SK-N-MC (cell line): ENCODE measurements around the gene SFRP5.

ENCODE experiments used
- DNase-seq: peaks from one replicate; pipeline ENCODE4 v3.0.0-alpha.2; 2011; ENCODE audit warnings: low read depth, low spot score
- H3K27ac ChIP-seq: fragments of 200-600 bp; sonication (generic); 2 replicates; pipeline ENCODE4 v1.5.1; 2016; ENCODE audit warnings: mixed run types
- H3K36me3 ChIP-seq: fragments of 200-600 bp; sonication (generic); 2 replicates; pipeline ENCODE4 v1.6.1; 2017; ENCODE audit warnings: antibody characterized with exemption, low read length, mixed read lengths; ENCODE audit not compliant: insufficient read depth
- H3K4me3 ChIP-seq: fragments of 200-600 bp; sonication (generic); 2 replicates; pipeline ENCODE4 v1.5.1; 2016
- H3K9ac ChIP-seq: fragments of 200-600 bp; sonication (generic); 2 replicates; pipeline ENCODE4 v1.8.0; 2017; ENCODE audit warnings: mixed run types, mixed read lengths; ENCODE audit not compliant: insufficient read length
- H3K9me3 ChIP-seq: fragments of 200-600 bp; sonication (generic); 2 replicates; pipeline ENCODE4 v1.6.1; 2017; ENCODE audit warnings: low read depth, mild to moderate bottlenecking, antibody characterized with exemption, low read length, moderate library complexity, mixed read lengths
- EZH2 ChIP-seq: fragments of 200-600 bp; sonication (generic); IDR thresholded peaks from one replicate; pipeline ENCODE4 v1.6.1; 2017; ENCODE audit warnings: antibody characterized with exemption
- FOXP2 ChIP-seq: optimal IDR thresholded peaks from 2 replicates; pipeline ENCODE3; 2011; ENCODE audit warnings: mild to moderate bottlenecking, moderate library complexity; ENCODE audit not compliant: insufficient read depth; ENCODE audit errors: extremely low read length, control extremely low read depth
- POLR2AphosphoS5 ChIP-seq: IDR thresholded peaks from 2 replicates; pipeline ENCODE4 v1.6.1; 2012; ENCODE audit warnings: mild to moderate bottlenecking, low read depth, low read length, borderline replicate concordance

Gene SFRP5

DNA sequence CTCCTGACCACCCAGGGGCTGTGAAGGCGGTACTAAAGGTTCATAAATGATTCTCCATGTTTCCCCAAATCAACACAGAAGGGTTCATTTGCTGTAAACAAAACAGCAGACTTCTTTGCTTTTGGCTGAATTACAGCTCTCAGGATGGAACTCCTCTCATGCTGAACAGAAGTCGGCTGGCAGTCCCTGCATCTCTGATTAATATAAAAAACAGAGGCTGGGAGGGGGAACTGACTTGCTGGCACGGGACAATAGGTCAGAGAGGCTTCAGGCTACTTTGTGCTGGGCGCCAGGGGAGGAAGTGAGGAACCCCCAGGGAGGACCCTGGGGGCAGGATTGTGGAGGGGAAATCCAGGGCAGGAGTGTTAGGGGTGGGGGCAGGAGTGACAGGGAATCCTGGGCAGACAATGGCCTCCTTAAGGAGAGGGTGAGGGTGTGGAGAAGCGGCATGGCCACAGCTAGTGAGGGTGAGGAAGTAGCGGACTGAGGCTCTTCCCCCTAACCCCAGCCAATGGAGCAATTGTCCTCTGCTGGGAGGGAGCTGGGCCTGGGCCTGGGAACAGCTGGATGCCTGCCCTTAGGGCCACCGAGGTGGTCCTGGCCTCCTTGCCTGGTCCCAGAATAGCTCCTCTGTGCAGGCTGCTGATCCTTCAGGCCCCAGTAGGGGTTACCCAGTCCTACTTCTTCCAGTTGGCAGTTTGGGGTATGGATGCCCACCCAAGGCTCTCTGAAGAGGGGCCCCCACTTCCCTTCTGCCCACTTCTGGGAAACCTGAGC lies 9.2 kb upstream of the SFRP5 start:
- TF ChIP-seq POLR2AphosphoS5 (no peak), FOXP2 (no peak), EZH2 (no peak)
- Histone ChIP-seq H3K27ac (no peak overlapping the region), H3K36me3 (no peaks in the 10 kb centered on the region), H3K9me3 (no peaks in the 10 kb centered on the region), H3K9ac (no peak overlapping the region), H3K4me3 (no peak overlapping the region)
- DNase-seq, result no peak

GRCh38 chr10:97779975-97780374 lies 8.2 kb upstream of the SFRP5 start:
- TF ChIP-seq FOXP2, result no peak
- TF ChIP-seq POLR2AphosphoS5, result no peak
- TF ChIP-seq EZH2, result no peak
- no peaks in the 10 kb centered on the region for H3K9me3 ChIP-seq

GRCh38 chr10:97779492-97779891 lies 7.7 kb upstream of the SFRP5 start:
- H3K9ac ChIP-seq, result no peak overlapping the region
- no peak overlapping the region for H3K4me3 ChIP-seq

More at GRCh38 chr10:97779975-97780374, 8.2 kb upstream of the SFRP5 start:
- Histone ChIP-seq H3K27ac (no peak overlapping the region), H3K4me3 (no peak overlapping the region), H3K36me3 (no peaks in the 10 kb centered on the region), H3K9ac (no peak overlapping the region)
- DNase-seq, result no peak

DNA sequence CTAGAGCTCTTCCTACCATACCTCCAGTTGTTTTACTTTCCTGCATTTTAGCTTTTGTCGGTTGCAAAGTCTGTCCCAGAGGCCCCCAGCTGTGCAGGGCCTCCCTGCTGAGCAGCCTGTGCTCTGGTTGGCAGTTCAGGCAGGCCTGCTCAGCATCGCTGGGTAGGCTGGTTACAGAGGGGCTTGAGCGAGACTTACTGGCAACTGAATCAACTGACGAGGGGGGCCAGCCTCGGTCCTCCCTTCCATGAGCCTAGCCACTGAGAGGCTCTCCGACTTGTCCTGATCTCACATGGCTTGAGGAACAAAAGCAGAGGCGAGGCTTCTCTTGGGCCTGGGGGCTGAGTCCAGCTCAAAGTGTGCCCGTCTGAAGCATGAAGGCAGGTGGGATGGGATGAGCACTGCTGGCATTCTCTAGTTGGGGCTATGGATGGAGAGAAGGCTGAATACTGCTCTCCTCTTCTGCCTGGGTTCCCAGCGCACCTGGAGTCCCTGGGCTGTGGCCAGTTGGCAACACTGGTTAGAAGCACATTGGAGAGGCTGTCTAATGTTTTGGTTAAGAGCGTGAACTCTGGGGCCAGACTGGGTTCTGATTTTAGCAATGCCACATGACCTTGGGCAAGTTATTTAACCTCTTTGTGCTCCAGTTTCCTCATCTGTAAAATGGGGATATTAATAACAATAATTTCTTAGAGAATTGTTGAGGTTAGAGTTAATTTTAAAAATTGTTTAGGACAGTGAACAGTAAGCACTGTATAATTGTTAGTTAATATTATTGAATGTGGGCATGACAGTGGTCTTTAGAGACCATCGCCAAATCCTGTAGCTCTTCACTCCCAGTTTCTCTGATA lies 6.9 kb upstream of the SFRP5 start:
- no peak overlapping the region for H3K4me3 ChIP-seq
- no peak for DNase-seq
- H3K27ac ChIP-seq, result no peak overlapping the region
- no peaks in the 10 kb centered on the region for H3K9me3 ChIP-seq
- no peaks in the 10 kb centered on the region for H3K36me3 ChIP-seq
- TF ChIP-seq FOXP2, result no peak
- TF ChIP-seq POLR2AphosphoS5, result no peak
- TF ChIP-seq EZH2, result no peak
- H3K9ac ChIP-seq, result no peak overlapping the region

More at GRCh38 chr10:97779492-97779891, 7.7 kb upstream of the SFRP5 start:
- no peak overlapping the region for H3K27ac ChIP-seq
- DNase-seq, result no peak
- H3K9me3 ChIP-seq, result no peaks in the 10 kb centered on the region
- H3K36me3 ChIP-seq, result no peaks in the 10 kb centered on the region
- TF ChIP-seq FOXP2 (no peak), EZH2 (no peak), POLR2AphosphoS5 (no peak)

- Histone ChIP-seq H3K9me3 (no peaks in the 10 kb centered on the region), H3K9ac (no peak overlapping the region), H3K27ac (no peak overlapping the region), H3K4me3 (no peak overlapping the region), H3K36me3 (no peaks in the 10 kb centered on the region)
- TF ChIP-seq EZH2 (no peak), POLR2AphosphoS5 (no peak), FOXP2 (no peak)
- DNase-seq, result no peak
Observed at GRCh38 chr10:97777143-97777542, 5.3 kb upstream of the SFRP5 start.

GRCh38 chr10:97774811-97775294 lies 3.1 kb upstream of the SFRP5 start:
- DNase-seq, result no peak
- no peak overlapping the region for H3K9ac ChIP-seq
- H3K9me3 ChIP-seq, result no peaks in the 10 kb centered on the region
- TF ChIP-seq FOXP2, result no peak
- no peak for TF ChIP-seq POLR2AphosphoS5
- TF ChIP-seq EZH2, result no peak
- H3K4me3 ChIP-seq, result no peak overlapping the region
- H3K36me3 ChIP-seq, result no peaks in the 10 kb centered on the region
- H3K27ac ChIP-seq, result no peak overlapping the region

- Histone ChIP-seq H3K9me3 (no peaks in the 10 kb centered on the region), H3K9ac (no peak overlapping the region), H3K27ac (no peak overlapping the region), H3K4me3 (no peak overlapping the region), H3K36me3 (no peaks in the 10 kb centered on the region)
- TF ChIP-seq POLR2AphosphoS5 (no peak), EZH2 (no peak), FOXP2 (no peak)
- DNase-seq, result no peak
Observed at GRCh38 chr10:97773096-97773495, 1.3 kb upstream of the SFRP5 start.
